Nephron progenitor cell (in vitro differentiated cells): ENCODE results near the gene TTC33.
"Not testable (repeated sequence)": the region's sequence is repeated elsewhere in the genome, so short reads cannot be mapped to it uniquely, and the experiment has no call there.

Experiments
- DNase-seq: peaks from one replicate; pipeline ENCODE4 v3.0.0; 2021
- H3K27ac Mint-ChIP-seq: 2 replicates; pipeline ENCODE4 v1.8.0; 2021; ENCODE audit warnings: mild to moderate bottlenecking, moderate library complexity, mixed read lengths
- H3K27me3 Mint-ChIP-seq: 2 replicates; pipeline ENCODE4 v1.8.0; 2021; ENCODE audit warnings: mild to moderate bottlenecking, low read depth, mixed read lengths; ENCODE audit not compliant: poor library complexity
- H3K36me3 Mint-ChIP-seq: 2 replicates; pipeline ENCODE4 v1.8.0; 2021; ENCODE audit warnings: low read depth, mixed read lengths
- H3K4me1 Mint-ChIP-seq: 2 replicates; pipeline ENCODE4 v1.8.0; 2021; ENCODE audit warnings: mixed read lengths
- H3K4me3 Mint-ChIP-seq: 2 replicates; pipeline ENCODE4 v1.8.0; 2021; ENCODE audit warnings: mild to moderate bottlenecking, moderate library complexity, mixed read lengths
- H3K9me3 Mint-ChIP-seq: 2 replicates; pipeline ENCODE4 v1.8.0; 2021; ENCODE audit warnings: mild to moderate bottlenecking, moderate library complexity, mixed read lengths
- CTCF ChIP-seq: fragments of 200-600 bp; sonication (generic); IDR thresholded peaks from 2 replicates; pipeline ENCODE4 v1.5.0; 2021; ENCODE audit warnings: antibody characterized with exemption

Gene TTC33

GRCh38 chr5:40665635-40666298 lies 90.0 kb downstream of the TTC33 start:
- H3K4me1 Mint-ChIP-seq, result peaks cover 23% of the 10 kb centered on the region
- H3K27me3 Mint-ChIP-seq, result no peaks in the 10 kb centered on the region
- no peak for TF ChIP-seq CTCF
- H3K27ac Mint-ChIP-seq, result no peak overlapping the region
- no peaks in the 10 kb centered on the region for H3K36me3 Mint-ChIP-seq
- no peak for DNase-seq
- no peaks in the 10 kb centered on the region for H3K9me3 Mint-ChIP-seq
- no peak overlapping the region for H3K4me3 Mint-ChIP-seq

GRCh38 chr5:40660751-40661150 lies 95.0 kb downstream of the TTC33 start:
- Mint-ChIP-seq H3K4me1 (no peaks in the 10 kb centered on the region), H3K4me3 (no peak overlapping the region), H3K36me3 (no peaks in the 10 kb centered on the region), H3K27me3 (no peaks in the 10 kb centered on the region), H3K9me3 (no peaks in the 10 kb centered on the region), H3K27ac (no peak overlapping the region)
- no peak for DNase-seq
- TF ChIP-seq CTCF, result no peak

GRCh38 chr5:40656766-40657165 lies 99.0 kb downstream of the TTC33 start:
- Mint-ChIP-seq H3K9me3 (no peaks in the 10 kb centered on the region), H3K4me3 (no peak overlapping the region), H3K27me3 (peaks cover 5% of the 10 kb centered on the region), H3K27ac (no peak overlapping the region), H3K4me1 (peaks cover 22% of the 10 kb centered on the region), H3K36me3 (no peaks in the 10 kb centered on the region)
- DNase-seq, result no peak
- no peak for TF ChIP-seq CTCF

GRCh38 chr5:40656091-40656490 lies 99.7 kb downstream of the TTC33 start:
- not testable (repeated sequence) for H3K27ac Mint-ChIP-seq, H3K27me3 Mint-ChIP-seq, H3K36me3 Mint-ChIP-seq, DNase-seq, H3K4me3 Mint-ChIP-seq, H3K9me3 Mint-ChIP-seq
- H3K4me1 Mint-ChIP-seq, result peaks cover 26% of the 10 kb centered on the region

- Mint-ChIP-seq H3K27ac (no peak overlapping the region), H3K4me1 (peaks cover 36% of the 10 kb centered on the region), H3K9me3 (no peaks in the 10 kb centered on the region), H3K4me3 (no peak overlapping the region), H3K36me3 (no peaks in the 10 kb centered on the region), H3K27me3 (peaks cover 5% of the 10 kb centered on the region)
- no peak for TF ChIP-seq CTCF
- DNase-seq, result no peak
These were observed 100.6 kb downstream of the TTC33 start for GRCh38 chr5:40655138-40655537.

GRCh38 chr5:40654377-40654991 lies 101.3 kb downstream of the TTC33 start:
- no peak overlapping the region for H3K4me3 Mint-ChIP-seq
- no peak overlapping the region for H3K27ac Mint-ChIP-seq
- no peak for DNase-seq
- H3K36me3 Mint-ChIP-seq, result no peaks in the 10 kb centered on the region
- no peaks in the 10 kb centered on the region for H3K9me3 Mint-ChIP-seq
- peaks cover 5% of the 10 kb centered on the region for H3K27me3 Mint-ChIP-seq
- TF ChIP-seq CTCF, result no peak
- H3K4me1 Mint-ChIP-seq, result peaks cover 41% of the 10 kb centered on the region
